BLaER1 treated with 17β-estradiol and CSF1 and Interleukin-3, amounts not matched to agents 10 nM and 100 nM (cell line): Measurements from ENCODE around the gene ADAMTS12.

Source experiments
- H3K27ac ChIP-seq, 11 experiments: shearing (Covaris generic); formaldehyde crosslinking; 2 replicates each; pipeline ENCODE4 v1.8.1; 2022
- H3K27me3 ChIP-seq, 11 experiments: shearing (Covaris generic); formaldehyde crosslinking; 2 replicates each; pipeline ENCODE4 v1.8.1; 2022
- H3K36me3 ChIP-seq, 11 experiments: shearing (Covaris generic); formaldehyde crosslinking; 2 replicates each; pipeline ENCODE4 v1.8.1; 2022
- H3K4me1 ChIP-seq, 10 experiments: shearing (Covaris generic); formaldehyde crosslinking; 2 replicates each; pipeline ENCODE4 v1.8.1; 2022
- H3K4me2 ChIP-seq, 11 experiments: shearing (Covaris generic); formaldehyde crosslinking; 2 replicates each; pipeline ENCODE4 v1.8.1; 2022
- H3K4me3 ChIP-seq, 10 experiments: shearing (Covaris generic); formaldehyde crosslinking; 2 replicates each; pipeline ENCODE4 v1.8.1; 2022
- H3K9ac ChIP-seq, 11 experiments: shearing (Covaris generic); formaldehyde crosslinking; 2 replicates each; pipeline ENCODE4 v1.8.1; 2022
- H3K9me3 ChIP-seq, 11 experiments: shearing (Covaris generic); formaldehyde crosslinking; replicated peaks in 1 of 11; 2 replicates each; pipeline ENCODE4 v1.8.1; 2022
- H4K20me1 ChIP-seq, 11 experiments: shearing (Covaris generic); formaldehyde crosslinking; 2 replicates each; pipeline ENCODE4 v1.8.1; 2022
- Cebpa-rat ChIP-seq, 11 experiments: shearing (Covaris generic); IDR thresholded peaks; 2 replicates each; pipeline ENCODE4 v1.8.1; 2022

The ADAMTS12 gene

DNA sequence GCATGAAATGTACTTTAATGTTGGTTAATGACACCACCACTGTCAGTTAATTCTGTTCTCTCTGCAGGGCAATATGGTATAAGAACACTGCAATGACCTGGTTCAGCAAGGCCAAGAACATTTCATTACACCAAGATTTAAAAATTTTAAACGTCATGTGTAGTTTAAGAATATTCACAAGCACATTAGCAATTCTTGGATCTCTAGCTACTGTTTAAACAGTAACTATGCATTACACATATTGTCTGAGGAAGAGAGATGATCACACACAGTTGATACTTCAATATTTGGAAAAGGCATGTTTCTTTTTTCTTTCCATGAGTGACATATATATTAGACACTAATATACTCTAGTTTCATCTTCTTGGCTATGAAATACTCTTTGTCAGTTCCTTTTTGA is 143.0 kb downstream of the ADAMTS12 start:
- H3K27me3 ChIP-seq = no peaks in the 10 kb centered on the region
- no peak overlapping the region for H3K27ac ChIP-seq
- no peak overlapping the region for H3K9ac ChIP-seq
- H3K4me1 ChIP-seq = peaks cover 0 to 5% (median 0%) of the 10 kb centered on the region in 10 experiments; a peak in 1 of 20 replicates
- no peak for TF ChIP-seq Cebpa-rat (IDR thresholded peaks at IDR 0.05)
- H3K36me3 ChIP-seq = no peaks in the 10 kb centered on the region
- H3K4me3 ChIP-seq = no peak overlapping the region
- H3K9me3 ChIP-seq = no peaks in the 10 kb centered on the region
- no peaks in the 10 kb centered on the region for H4K20me1 ChIP-seq
- H3K4me2 ChIP-seq = no peak overlapping the region

- H3K4me1 ChIP-seq = no peaks in the 10 kb centered on the region
- TF ChIP-seq Cebpa-rat (IDR thresholded peaks at IDR 0.05) = no peak
Measured at GRCh38 chr5:33745101-33745770, 146.6 kb downstream of the ADAMTS12 start.

GRCh38 chr5:33743099-33743498 is 148.7 kb downstream of the ADAMTS12 start:
- no peak overlapping the region for H3K4me3 ChIP-seq
- no peak overlapping the region for H3K9ac ChIP-seq
- H3K9me3 ChIP-seq = no peaks in the 10 kb centered on the region
- H3K27me3 ChIP-seq = no peaks in the 10 kb centered on the region
- H3K36me3 ChIP-seq = no peaks in the 10 kb centered on the region
- no peaks in the 10 kb centered on the region for H4K20me1 ChIP-seq
- TF ChIP-seq Cebpa-rat (IDR thresholded peaks at IDR 0.05) = no peak
- peaks cover 0 to 4% (median 0%) of the 10 kb centered on the region in 10 experiments; a peak in 7 of 20 replicates for H3K4me1 ChIP-seq
- no peak overlapping the region for H3K4me2 ChIP-seq
- no peak overlapping the region for H3K27ac ChIP-seq

More at GRCh38 chr5:33745101-33745770, 146.6 kb downstream of the ADAMTS12 start:
- Histone ChIP-seq H3K4me3 (no peak overlapping the region), H3K27me3 (no peaks in the 10 kb centered on the region), H3K4me2 (no peak overlapping the region), H3K27ac (no peak overlapping the region), H4K20me1 (no peaks in the 10 kb centered on the region), H3K9ac (no peak overlapping the region), H3K9me3 (no peaks in the 10 kb centered on the region), H3K36me3 (no peaks in the 10 kb centered on the region)

GRCh38 chr5:33742181-33742580 is 149.6 kb downstream of the ADAMTS12 start:
- no peak overlapping the region for H3K4me2 ChIP-seq
- H3K27me3 ChIP-seq = no peaks in the 10 kb centered on the region
- no peak overlapping the region for H3K4me3 ChIP-seq
- H3K4me1 ChIP-seq = peaks cover 0 to 12% (median 3%) of the 10 kb centered on the region in 10 experiments; a peak in 8 of 20 replicates
- no peak for TF ChIP-seq Cebpa-rat (IDR thresholded peaks at IDR 0.05)
- no peak overlapping the region for H3K27ac ChIP-seq
- H4K20me1 ChIP-seq = no peaks in the 10 kb centered on the region
- H3K36me3 ChIP-seq = no peaks in the 10 kb centered on the region
- no peak overlapping the region for H3K9ac ChIP-seq
- no peaks in the 10 kb centered on the region for H3K9me3 ChIP-seq

DNA sequence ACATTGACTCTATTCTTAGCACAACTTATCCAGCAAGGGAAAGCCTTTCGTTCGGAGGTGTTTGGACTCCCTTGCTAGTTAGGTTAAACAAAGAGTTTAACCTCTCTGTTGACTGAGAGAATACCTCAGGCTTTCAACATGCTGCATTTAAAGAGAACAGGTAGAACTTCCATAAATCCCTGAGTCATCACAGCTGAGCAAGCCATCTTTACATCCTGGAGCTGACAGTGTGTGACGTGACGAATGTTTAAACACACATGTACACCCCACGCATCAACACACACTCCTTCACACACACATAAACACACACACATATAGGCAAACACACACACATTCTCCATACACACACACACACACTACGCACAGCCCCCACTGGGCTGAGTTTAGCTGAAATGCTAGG is 152.8 kb downstream of the ADAMTS12 start:
- no peak for TF ChIP-seq Cebpa-rat (IDR thresholded peaks at IDR 0.05)
- Histone ChIP-seq H3K4me1 (peaks cover 0 to 13% (median 3%) of the 10 kb centered on the region in 10 experiments; a peak in 8 of 20 replicates), H3K27ac (no peak overlapping the region), H3K9ac (no peak overlapping the region), H3K9me3 (no peaks in the 10 kb centered on the region), H3K4me3 (no peak overlapping the region), H3K4me2 (no peak overlapping the region), H4K20me1 (no peaks in the 10 kb centered on the region), H3K27me3 (no peaks in the 10 kb centered on the region), H3K36me3 (no peaks in the 10 kb centered on the region)

GRCh38 chr5:33738097-33738496 is 153.7 kb downstream of the ADAMTS12 start:
- Histone ChIP-seq H3K4me2 (peak overlapping the region in 5 of 11 experiments; percentile 37 to 72 (median 51); a peak in 9 of 22 replicates), H3K27ac (0 out of 22 replicates have a peak overlapping the region, but pooled peaks of 1 of the 11 experiments have one; percentile 17), H3K4me3 (no peak overlapping the region), H4K20me1 (no peaks in the 10 kb centered on the region), H3K36me3 (no peaks in the 10 kb centered on the region), H3K9ac (no peak overlapping the region), H3K9me3 (no peaks in the 10 kb centered on the region), H3K27me3 (no peaks in the 10 kb centered on the region), H3K4me1 (peaks cover 0 to 13% (median 3%) of the 10 kb centered on the region in 10 experiments; a peak in 8 of 20 replicates)
- TF ChIP-seq Cebpa-rat (IDR thresholded peaks at IDR 0.05) = 0 out of 22 replicates have a peak, but pooled peaks of 1 of the 11 experiments have one; percentile 2

- Histone ChIP-seq H3K9ac (no peak overlapping the region), H3K9me3 (no peaks in the 10 kb centered on the region), H3K4me3 (no peak overlapping the region), H4K20me1 (no peaks in the 10 kb centered on the region), H3K27ac (0 out of 22 replicates have a peak overlapping the region, but pooled peaks of 1 of the 11 experiments have one; percentile 17), H3K36me3 (no peaks in the 10 kb centered on the region), H3K4me1 (peaks cover 0 to 13% (median 3%) of the 10 kb centered on the region in 10 experiments; a peak in 8 of 20 replicates), H3K4me2 (peak overlapping the region in 5 of 11 experiments; percentile 37 to 72 (median 51); a peak in 9 of 22 replicates), H3K27me3 (no peaks in the 10 kb centered on the region)
- 0 out of 22 replicates have a peak, but pooled peaks of 1 of the 11 experiments have one; percentile 18 for TF ChIP-seq Cebpa-rat (IDR thresholded peaks at IDR 0.05)
Measured at GRCh38 chr5:33737697-33738096, 154.1 kb downstream of the ADAMTS12 start.

DNA sequence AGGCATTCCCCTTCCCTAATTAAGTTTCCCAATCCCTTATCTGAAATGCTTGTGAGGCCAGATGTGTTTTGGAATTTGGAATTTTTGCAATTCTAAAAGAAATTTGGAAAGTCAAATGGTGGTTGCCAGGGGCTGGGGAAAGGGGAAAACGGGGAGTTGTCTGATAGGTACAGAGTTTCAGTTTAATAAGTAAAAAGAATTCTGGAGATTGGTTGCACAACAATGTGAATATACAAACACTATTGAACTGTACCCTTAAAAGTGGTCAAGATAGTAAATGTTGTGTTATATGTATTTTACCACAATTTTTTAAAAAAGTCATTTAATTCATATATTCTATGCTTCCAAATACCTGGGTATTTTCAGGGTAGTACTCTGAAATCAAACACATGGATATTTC is 154.5 kb downstream of the ADAMTS12 start:
- H3K36me3 ChIP-seq = no peaks in the 10 kb centered on the region
- TF ChIP-seq Cebpa-rat (IDR thresholded peaks at IDR 0.05) = no peak
- peak overlapping the region in 4 of 11 experiments; percentile 37 to 72 (median 58); a peak in 5 of 22 replicates for H3K4me2 ChIP-seq
- H3K9ac ChIP-seq = no peak overlapping the region
- H3K27me3 ChIP-seq = no peaks in the 10 kb centered on the region
- H4K20me1 ChIP-seq = no peaks in the 10 kb centered on the region
- H3K27ac ChIP-seq = no peak overlapping the region
- no peak overlapping the region for H3K4me3 ChIP-seq
- no peaks in the 10 kb centered on the region for H3K9me3 ChIP-seq
- H3K4me1 ChIP-seq = peaks cover 0 to 13% (median 3%) of the 10 kb centered on the region in 10 experiments; a peak in 8 of 20 replicates

- no peak overlapping the region for H3K27ac ChIP-seq
- H3K27me3 ChIP-seq = no peaks in the 10 kb centered on the region
- no peak overlapping the region for H3K4me2 ChIP-seq
- no peaks in the 10 kb centered on the region for H3K9me3 ChIP-seq
- H4K20me1 ChIP-seq = no peaks in the 10 kb centered on the region
- H3K4me1 ChIP-seq = peaks cover 0 to 13% (median 3%) of the 10 kb centered on the region in 10 experiments; a peak in 8 of 20 replicates
- no peak for TF ChIP-seq Cebpa-rat (IDR thresholded peaks at IDR 0.05)
- no peak overlapping the region for H3K4me3 ChIP-seq
- H3K36me3 ChIP-seq = no peaks in the 10 kb centered on the region
- H3K9ac ChIP-seq = no peak overlapping the region
Measured at GRCh38 chr5:33736510-33736909, 155.3 kb downstream of the ADAMTS12 start.
